ENCODE data around the gene S100Z. TPM values are rescaled to one million over a fixed set of nuclear protein-coding genes. Genes with fewer than 3 reads are reported as not detected.

Gene S100Z
- total and polyA plus RNA-seq, 9 of the 15 experiments (the other 6 are each of a cell fraction or from before 2014, with no cell fraction given): 0.15 to 0.42 (median 0.20) TPM; not detected in 6

DNA sequence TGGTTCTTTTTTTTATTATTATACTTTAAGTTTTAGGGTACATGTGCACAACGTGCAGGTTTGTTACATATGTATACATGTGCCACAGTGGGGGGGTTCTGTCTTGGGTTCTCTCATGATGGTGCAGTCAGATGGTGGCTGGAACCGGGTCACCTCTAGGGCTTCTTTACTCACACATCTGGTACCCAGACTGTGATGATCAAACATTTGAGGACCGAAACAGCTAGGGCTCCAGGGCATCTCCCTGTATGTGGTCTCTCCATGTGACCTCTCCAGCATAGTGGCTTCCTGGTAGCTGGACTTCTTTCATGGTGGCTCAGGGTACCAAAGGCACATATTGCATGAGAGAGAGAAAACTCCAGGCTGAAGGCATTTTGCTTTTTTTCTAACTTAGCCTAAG, 93.2 kb downstream of the S100Z start:
- 24% methylated on average over 3 of the region's 3 CpGs for WGBS (ENCODE audit: insufficient coverage, low coverage, missing lambda C conversion rate)
- CTCF ChIA-PET (ENCODE audit: low intra/inter-chr PET ratio): interaction anchor here (0.7 kb wide), 1 partner anchor 347 kb away, joined by 3 read pairs; no protein-coding TSS in a partner anchor
- no peak for TF ChIP-seq BRD9 (IDR thresholded peaks at IDR 0.05; ENCODE audit: low read depth, partially characterized antibody)
- TF ChIP-seq, protein P1, sequence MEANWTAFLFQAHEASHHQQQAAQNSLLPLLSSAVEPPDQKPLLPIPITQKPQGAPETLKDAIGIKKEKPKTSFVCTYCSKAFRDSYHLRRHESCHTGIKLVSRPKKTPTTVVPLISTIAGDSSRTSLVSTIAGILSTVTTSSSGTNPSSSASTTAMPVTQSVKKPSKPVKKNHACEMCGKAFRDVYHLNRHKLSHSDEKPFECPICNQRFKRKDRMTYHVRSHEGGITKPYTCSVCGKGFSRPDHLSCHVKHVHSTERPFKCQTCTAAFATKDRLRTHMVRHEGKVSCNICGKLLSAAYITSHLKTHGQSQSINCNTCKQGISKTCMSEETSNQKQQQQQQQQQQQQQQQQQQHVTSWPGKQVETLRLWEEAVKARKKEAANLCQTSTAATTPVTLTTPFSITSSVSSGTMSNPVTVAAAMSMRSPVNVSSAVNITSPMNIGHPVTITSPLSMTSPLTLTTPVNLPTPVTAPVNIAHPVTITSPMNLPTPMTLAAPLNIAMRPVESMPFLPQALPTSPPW (CRISPR knock-in tag; IDR thresholded peaks at IDR 0.05): no peak
- TF ChIP-seq NR4A1 (CRISPR knock-in tag; IDR thresholded peaks at IDR 0.05): no peak
- no peak for TF ChIP-seq NR4A1 (tag; IDR thresholded peaks at IDR 0.05)
- TF ChIP-seq WHSC1 (IDR thresholded peaks at IDR 0.05; ENCODE audit: low read length): no peak
- no peak for TF ChIP-seq DIDO1 (tag; IDR thresholded peaks at IDR 0.05; ENCODE audit: low read depth)
- TF ChIP-seq SAFB2 (IDR thresholded peaks at IDR 0.05; ENCODE audit: borderline replicate concordance, low read depth, low read length, severe bottlenecking): no peak
- TF ChIP-seq MCM5 (IDR thresholded peaks at IDR 0.05; ENCODE audit: low read depth): no peak
- TF ChIP-seq, protein P2, sequence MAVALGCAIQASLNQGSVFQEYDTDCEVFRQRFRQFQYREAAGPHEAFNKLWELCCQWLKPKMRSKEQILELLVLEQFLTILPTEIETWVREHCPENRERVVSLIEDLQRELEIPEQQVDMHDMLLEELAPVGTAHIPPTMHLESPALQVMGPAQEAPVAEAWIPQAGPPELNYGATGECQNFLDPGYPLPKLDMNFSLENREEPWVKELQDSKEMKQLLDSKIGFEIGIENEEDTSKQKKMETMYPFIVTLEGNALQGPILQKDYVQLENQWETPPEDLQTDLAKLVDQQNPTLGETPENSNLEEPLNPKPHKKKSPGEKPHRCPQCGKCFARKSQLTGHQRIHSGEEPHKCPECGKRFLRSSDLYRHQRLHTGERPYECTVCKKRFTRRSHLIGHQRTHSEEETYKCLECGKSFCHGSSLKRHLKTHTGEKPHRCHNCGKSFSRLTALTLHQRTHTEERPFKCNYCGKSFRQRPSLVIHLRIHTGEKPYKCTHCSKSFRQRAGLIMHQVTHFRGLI (CRISPR knock-in tag; IDR thresholded peaks at IDR 0.05): no peak
- TF ChIP-seq HDAC3 (IDR thresholded peaks at IDR 0.05; ENCODE audit: borderline replicate concordance, partially characterized antibody): no peak
- TF ChIP-seq, protein P3, sequence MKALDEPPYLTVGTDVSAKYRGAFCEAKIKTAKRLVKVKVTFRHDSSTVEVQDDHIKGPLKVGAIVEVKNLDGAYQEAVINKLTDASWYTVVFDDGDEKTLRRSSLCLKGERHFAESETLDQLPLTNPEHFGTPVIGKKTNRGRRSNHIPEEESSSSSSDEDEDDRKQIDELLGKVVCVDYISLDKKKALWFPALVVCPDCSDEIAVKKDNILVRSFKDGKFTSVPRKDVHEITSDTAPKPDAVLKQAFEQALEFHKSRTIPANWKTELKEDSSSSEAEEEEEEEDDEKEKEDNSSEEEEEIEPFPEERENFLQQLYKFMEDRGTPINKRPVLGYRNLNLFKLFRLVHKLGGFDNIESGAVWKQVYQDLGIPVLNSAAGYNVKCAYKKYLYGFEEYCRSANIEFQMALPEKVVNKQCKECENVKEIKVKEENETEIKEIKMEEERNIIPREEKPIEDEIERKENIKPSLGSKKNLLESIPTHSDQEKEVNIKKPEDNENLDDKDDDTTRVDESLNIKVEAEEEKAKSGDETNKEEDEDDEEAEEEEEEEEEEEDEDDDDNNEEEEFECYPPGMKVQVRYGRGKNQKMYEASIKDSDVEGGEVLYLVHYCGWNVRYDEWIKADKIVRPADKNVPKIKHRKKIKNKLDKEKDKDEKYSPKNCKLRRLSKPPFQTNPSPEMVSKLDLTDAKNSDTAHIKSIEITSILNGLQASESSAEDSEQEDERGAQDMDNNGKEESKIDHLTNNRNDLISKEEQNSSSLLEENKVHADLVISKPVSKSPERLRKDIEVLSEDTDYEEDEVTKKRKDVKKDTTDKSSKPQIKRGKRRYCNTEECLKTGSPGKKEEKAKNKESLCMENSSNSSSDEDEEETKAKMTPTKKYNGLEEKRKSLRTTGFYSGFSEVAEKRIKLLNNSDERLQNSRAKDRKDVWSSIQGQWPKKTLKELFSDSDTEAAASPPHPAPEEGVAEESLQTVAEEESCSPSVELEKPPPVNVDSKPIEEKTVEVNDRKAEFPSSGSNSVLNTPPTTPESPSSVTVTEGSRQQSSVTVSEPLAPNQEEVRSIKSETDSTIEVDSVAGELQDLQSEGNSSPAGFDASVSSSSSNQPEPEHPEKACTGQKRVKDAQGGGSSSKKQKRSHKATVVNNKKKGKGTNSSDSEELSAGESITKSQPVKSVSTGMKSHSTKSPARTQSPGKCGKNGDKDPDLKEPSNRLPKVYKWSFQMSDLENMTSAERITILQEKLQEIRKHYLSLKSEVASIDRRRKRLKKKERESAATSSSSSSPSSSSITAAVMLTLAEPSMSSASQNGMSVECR (CRISPR knock-in tag; IDR thresholded peaks at IDR 0.05): no peak
- no peak for TF ChIP-seq CTBP1 (IDR thresholded peaks at IDR 0.05; ENCODE audit: borderline replicate concordance)
- no peak for TF ChIP-seq GATAD2B (IDR thresholded peaks at IDR 0.05; ENCODE audit: borderline replicate concordance)
- TF ChIP-seq TCFL5 (CRISPR knock-in tag; conservative IDR thresholded peaks at IDR 0.05): no peak
- no peak for TF ChIP-seq FOXA1 (IDR thresholded peaks at IDR 0.05; ENCODE audit: borderline replicate concordance)

More for the DNA sequence above, 93.2 kb downstream of the S100Z start:
- no peaks in the 10 kb centered on the region; a peak in 1 of 5 replicates for H3K27me3 ChIP-seq (ENCODE audit: control insufficient read depth in 2 of 2, insufficient read depth in 2 of 2, low read length in 2 of 2)
- intact Hi-C loops (cut with micrococcal nuclease): no loop called here
- ATAC-seq (no peak), DNase-seq (ENCODE audit: extremely low read depth in 1 of 4, low spot score in 3 of 4) (no peak), FAIRE-seq (no peak)
- H2AFZ ChIP-seq (ENCODE audit: low read depth, low read length): no peak overlapping the region
- H3K9ac ChIP-seq (ENCODE audit: insufficient read depth in 1 of 2, low read depth in 2 of 2, low read length in 2 of 2): no peak overlapping the region
- no peaks in the 10 kb centered on the region for H3K36me3 ChIP-seq (ENCODE audit: control insufficient read depth, insufficient read depth, low read length)
- no peaks in the 10 kb centered on the region for H3K79me2 ChIP-seq (ENCODE audit: control insufficient read depth, insufficient read depth, low read length)
- H3K9me1 ChIP-seq (ENCODE audit: control insufficient read depth, insufficient read depth, low read length): no peaks in the 10 kb centered on the region
- H3K4me2 ChIP-seq (ENCODE audit: insufficient read depth, low read length): no peak overlapping the region
- no peak overlapping the region for H3K27ac ChIP-seq (ENCODE audit: extremely low read depth, low read depth, low read length)
- H3K9me3 ChIP-seq (replicated peaks; ENCODE audit: control insufficient read depth, insufficient read depth, low read depth, low read length): no peaks in the 10 kb centered on the region
- no TSS peak for BruUV-seq (replicated peaks)
- peaks cover 4 to 15% of the 10 kb centered on the region in 2 experiments; a peak in 3 of 5 replicates for H3K4me1 ChIP-seq (replicated peaks in 1 of 2; ENCODE audit: control insufficient read depth in 2 of 2, insufficient read depth in 2 of 2, low read length in 2 of 2)
- no peak overlapping the region for H3K4me3 ChIP-seq
- POLR2A ChIA-PET: interaction anchor here (0.7 to 0.9 kb wide), 2 partner anchors 37 to 68 kb away, joined by 3 read pairs; no protein-coding TSS in a partner anchor
- in situ Hi-C loops (cut with MboI): no loop called here
- H4K20me1 ChIP-seq (replicated peaks; ENCODE audit: control insufficient read depth, insufficient read depth, low read length): no peaks in the 10 kb centered on the region
